HEK293T (cell line): ENCODE measurements around the gene TRMT61B.

ENCODE experiments used
- BHLHE40 ChIP-seq: fragments of 450-650 bp; IDR thresholded peaks from 2 replicates; pipeline ENCODE4 v1.6.1; 2016; ENCODE audit warnings: mild to moderate bottlenecking, moderate library complexity, borderline replicate concordance
- CTBP1 ChIP-seq: fragments of 450-650 bp; IDR thresholded peaks from 2 replicates; pipeline ENCODE4 v1.6.1; 2016; ENCODE audit warnings: borderline replicate concordance
- ELF4 ChIP-seq: fragments of 450-650 bp; IDR thresholded peaks from 2 replicates; pipeline ENCODE4 v1.6.1; 2017; ENCODE audit warnings: antibody characterized with exemption
- FOXA1 ChIP-seq: fragments of 450-650 bp; IDR thresholded peaks from 2 replicates; pipeline ENCODE4 v1.6.1; 2016; ENCODE audit warnings: mild to moderate bottlenecking
- FOXK2 ChIP-seq: fragments of 450-650 bp; IDR thresholded peaks from 2 replicates; pipeline ENCODE4 v1.6.1; 2016; ENCODE audit warnings: mild to moderate bottlenecking
- FOXM1 ChIP-seq: fragments of 450-650 bp; IDR thresholded peaks from 2 replicates; pipeline ENCODE4 v1.6.1; 2017; ENCODE audit warnings: mild to moderate bottlenecking, borderline replicate concordance
- HDGF ChIP-seq: fragments of 450-650 bp; IDR thresholded peaks from 2 replicates; pipeline ENCODE4 v1.6.1; 2017; ENCODE audit warnings: antibody characterized with exemption, borderline replicate concordance
- NFRKB ChIP-seq: fragments of 450-650 bp; IDR thresholded peaks from 2 replicates; pipeline ENCODE4 v1.6.1; 2016; ENCODE audit warnings: mild to moderate bottlenecking, moderate library complexity
- PKNOX1 ChIP-seq: fragments of 450-650 bp; IDR thresholded peaks from 2 replicates; pipeline ENCODE4 v1.6.1; 2016
- SP1 ChIP-seq: fragments of 450-650 bp; IDR thresholded peaks from 2 replicates; pipeline ENCODE4 v1.6.1; 2017
- ZNF384 ChIP-seq: fragments of 450-650 bp; IDR thresholded peaks from 2 replicates; pipeline ENCODE4 v1.6.1; 2016

DNA sequence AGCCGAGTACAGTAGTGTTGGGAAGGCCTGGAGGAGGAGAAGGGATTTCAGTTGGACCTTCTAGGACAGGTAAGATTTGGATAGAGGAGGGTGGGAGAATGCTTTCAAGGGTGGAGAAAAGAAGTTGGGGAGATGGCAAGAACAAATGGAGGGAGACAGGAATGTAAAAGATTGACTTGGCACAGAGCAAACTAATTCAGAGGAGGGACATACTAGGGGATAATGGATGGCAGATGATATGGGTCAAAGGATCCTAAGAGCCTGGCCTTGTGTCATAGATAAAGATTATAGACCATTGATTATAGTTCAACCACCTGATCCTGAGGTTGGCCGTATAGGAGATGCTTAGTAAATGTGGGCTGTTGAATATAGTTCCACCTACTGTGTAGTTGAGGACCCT is 36.7 kb upstream of the TRMT61B start:
- TF ChIP-seq FOXA1 (no peak), PKNOX1 (no peak), FOXM1 (no peak), BHLHE40 (no peak), SP1 (no peak), CTBP1 (no peak), ZNF384 (no peak), NFRKB (no peak), HDGF (no peak), ELF4 (no peak), FOXK2 (no peak)
